WTC11 (cell line): ENCODE results near the gene ZNF764.

ENCODE experiments used
- CTCF ChIP-seq: fragments of 200-600 bp; IDR thresholded peaks from 2 replicates; pipeline ENCODE4 v1.8.0; 2022; ENCODE audit warnings: antibody characterized with exemption
- MXD4 ChIP-seq: fragments of 250-450 bp; sonication (Bioruptor Pico); IDR thresholded peaks from 2 replicates; pipeline ENCODE4 v1.8.0; 2021; ENCODE audit warnings: mild to moderate bottlenecking, moderate library complexity, borderline replicate concordance

DNA sequence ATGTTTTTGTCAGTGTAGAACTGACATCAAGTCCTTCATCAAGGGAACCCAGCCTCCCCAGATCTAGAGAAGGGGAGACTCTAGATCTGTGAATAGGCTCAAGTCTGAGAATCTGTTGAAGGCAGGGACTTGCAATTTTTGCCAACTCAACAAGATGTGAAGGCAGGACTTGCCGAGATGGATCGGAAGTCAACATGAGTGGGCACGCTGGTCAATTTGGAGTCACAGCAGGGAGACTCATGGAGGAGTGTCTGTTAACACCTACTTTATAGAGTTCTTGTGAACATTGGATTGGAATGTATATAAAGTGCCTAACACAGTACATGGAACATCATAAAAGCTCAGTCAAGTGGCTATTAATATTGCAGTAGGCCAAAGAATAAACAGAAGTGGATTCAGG is 42.0 kb upstream of the ZNF764 start:
- TF ChIP-seq CTCF (no peak), MXD4 (CRISPR knock-in tag) (no peak)
